Skeletal muscle cell (primary cell): Measurements from ENCODE around the gene RING1.

Source experiments
- DNase-seq: peaks from one replicate; pipeline ENCODE4 v3.0.0-alpha.2; 2010; ENCODE audit warnings: low read depth
- H3K4me3 ChIP-seq: 2 replicates; pipeline ENCODE4 v1.5.1; 2011; ENCODE audit warnings: low read depth, mild to moderate bottlenecking, control low read depth, low read length, moderate library complexity

The RING1 gene

DNA sequence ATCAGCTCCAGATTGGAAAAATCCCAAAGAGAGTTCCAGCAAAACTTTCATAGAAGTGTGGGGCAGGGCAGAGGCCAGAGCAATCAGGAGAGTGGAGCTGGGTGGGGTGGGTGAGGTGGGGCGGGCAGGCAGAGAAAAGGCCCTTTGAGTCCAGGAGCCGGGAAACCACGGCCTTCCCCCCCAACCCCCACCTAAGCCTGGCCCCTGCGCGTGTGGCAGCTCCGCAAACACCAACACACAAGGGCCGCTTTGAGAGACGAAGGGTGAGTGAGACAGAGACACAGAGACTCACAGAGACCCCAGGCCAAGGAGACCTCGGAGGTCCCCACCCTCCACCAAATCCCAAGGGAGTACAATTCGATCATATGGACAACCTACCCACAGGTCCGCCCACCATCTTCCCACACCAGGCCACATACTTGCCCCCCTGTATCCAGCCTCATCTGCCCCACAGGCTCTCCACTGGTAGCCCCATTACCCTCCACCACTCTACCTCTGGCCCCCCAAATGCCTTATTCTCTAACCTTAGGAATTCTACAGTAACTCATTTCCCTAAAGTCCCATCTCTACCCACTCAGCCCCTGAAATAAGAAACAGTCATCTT is 17.7 kb upstream of the RING1 start:
- no peak for DNase-seq
- H3K4me3 ChIP-seq = no peak overlapping the region

DNA sequence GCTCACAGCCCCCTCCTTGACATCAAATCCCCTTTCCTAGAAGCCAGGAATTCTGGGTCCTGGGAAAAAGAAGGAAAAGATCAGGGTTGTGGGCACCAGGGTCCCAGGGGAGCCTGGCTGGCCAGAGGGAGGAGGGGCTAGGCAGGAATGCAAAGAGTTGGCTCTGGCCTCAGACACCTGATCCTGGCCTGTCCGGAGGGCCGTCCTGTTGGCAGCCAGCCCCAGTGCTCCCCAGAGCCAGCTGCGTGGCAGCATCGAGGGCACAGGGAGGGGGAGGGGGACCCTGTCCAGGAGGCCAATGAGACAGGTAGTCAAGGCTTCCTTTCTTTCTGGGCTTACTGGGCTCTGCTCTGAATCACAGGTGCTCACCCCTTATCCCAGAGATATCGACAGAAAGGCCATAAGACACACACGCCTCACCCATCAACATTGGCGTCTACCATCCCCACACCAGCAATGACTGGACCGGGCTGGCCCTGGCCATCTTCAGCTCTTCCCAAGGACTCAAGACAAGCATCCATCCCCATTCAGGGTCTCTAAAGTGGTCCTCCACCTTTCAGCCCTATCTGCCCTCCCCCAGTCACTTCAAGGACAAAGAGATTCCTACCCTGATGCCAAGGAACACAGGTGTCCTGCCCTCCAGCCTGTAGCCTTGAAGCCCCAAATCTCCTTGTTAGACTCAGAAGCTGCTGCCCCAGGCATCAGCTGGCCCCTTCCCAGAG is 16.8 kb upstream of the RING1 start:
- no peak overlapping the region for H3K4me3 ChIP-seq
- DNase-seq = no peak

DNA sequence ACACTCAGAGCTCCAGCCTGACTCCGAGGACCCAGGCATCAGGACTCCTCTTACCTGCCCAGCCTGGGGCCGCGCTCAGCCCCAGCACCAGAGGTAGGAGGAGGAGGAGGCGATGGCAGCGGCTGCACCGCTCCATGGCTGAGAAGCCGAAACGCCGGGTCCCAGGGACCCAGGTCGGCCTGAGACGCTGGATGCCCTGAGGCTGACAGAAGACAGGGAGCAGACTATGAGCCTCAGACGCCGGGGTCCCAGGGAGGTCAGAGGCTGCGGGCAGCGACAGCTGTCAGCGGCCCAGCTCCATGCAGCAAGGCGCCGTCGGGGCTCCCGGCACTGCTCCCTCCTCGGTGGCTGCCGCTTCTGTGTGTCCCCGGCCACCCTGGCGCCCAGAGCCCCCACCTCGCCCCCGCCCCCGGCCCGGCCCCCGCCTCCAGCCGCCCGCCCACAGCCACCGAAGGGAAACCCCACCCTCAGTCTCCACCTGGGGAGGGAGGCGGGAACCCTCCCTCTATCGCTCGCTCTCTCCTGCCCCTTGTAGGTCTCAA is 16.1 kb upstream of the RING1 start, which contains the start of gene COL11A2:
COL11A2 (minus strand) TSS at position 363 of the 542 bp plus-strand sequence; CDS start at position 136, 227 bp downstream.
- DNase-seq = no peak
- peak within 1 kb of the TSS; percentile 42 for H3K4me3 ChIP-seq

- DNase-seq = no peak
- H3K4me3 ChIP-seq = peak overlapping the region; percentile 42
Observed at GRCh38 chr6:33192671-33193602, 15.4 kb upstream of the RING1 start.

DNA sequence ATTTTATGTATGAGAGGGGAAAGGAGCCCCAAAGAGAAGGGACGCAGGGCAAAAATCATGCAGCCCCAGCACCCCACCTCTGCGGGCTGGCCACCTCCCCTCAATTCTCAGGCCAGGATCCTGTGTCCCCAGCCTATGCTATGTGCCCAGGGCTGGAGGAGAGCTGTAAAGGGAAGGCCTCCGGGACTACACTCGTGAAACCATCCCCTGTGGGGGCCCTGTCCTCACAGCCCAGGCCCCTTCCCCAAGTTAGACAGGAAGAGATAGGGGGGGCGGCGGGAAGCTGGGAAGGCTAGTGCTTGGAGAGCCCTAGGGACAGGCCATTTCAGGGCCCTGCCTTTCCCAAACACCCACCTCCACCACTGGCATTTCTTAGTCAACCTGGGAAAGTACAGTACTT is 14.7 kb upstream of the RING1 start:
- no peak overlapping the region for H3K4me3 ChIP-seq
- no peak for DNase-seq

GRCh38 chr6:33194431-33194979 is 13.8 kb upstream of the RING1 start:
- DNase-seq = no peak
- H3K4me3 ChIP-seq = no peak overlapping the region

DNA sequence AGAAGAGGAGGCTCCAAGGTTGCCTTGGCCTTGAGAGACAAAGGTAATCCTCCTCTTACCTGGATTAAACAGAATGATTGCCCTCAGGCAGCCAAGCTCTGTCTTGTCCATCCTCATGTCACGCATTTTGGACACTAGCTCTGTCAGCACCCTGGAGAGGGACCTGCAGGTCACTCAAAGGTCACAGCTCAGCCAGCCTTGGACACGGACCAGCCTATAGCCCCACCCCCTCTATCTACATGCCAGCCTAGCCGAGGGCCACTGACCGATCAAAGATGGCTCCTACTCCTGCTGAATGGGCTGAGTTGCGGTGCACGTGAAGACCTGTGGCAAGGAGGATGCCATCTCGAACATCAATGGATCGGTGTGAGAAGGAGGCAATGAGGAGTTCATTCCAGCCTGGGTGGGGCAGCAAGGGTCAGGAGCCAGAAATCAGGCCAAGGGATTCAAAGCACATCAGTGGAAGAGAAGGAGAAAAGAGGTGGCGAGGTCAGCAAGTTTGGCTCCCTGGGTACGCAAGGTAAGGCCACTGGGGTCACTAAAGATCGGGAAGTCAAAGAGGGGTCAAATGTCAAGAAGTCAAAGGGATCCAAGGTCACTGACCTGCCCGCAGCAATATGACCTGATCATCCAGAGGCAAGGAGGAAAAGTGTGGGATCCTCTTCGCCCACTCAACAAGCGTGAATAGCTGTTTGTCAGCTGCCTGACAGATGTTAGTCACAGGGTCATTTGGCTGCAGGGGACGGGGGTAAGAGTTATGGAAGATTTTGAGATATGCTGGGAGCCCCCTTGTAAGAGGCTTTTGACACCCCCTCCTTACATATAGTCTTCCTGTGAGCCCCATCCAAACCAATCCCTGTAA is 12.8 kb upstream of the RING1 start:
- DNase-seq = no peak
- no peak overlapping the region for H3K4me3 ChIP-seq

DNA sequence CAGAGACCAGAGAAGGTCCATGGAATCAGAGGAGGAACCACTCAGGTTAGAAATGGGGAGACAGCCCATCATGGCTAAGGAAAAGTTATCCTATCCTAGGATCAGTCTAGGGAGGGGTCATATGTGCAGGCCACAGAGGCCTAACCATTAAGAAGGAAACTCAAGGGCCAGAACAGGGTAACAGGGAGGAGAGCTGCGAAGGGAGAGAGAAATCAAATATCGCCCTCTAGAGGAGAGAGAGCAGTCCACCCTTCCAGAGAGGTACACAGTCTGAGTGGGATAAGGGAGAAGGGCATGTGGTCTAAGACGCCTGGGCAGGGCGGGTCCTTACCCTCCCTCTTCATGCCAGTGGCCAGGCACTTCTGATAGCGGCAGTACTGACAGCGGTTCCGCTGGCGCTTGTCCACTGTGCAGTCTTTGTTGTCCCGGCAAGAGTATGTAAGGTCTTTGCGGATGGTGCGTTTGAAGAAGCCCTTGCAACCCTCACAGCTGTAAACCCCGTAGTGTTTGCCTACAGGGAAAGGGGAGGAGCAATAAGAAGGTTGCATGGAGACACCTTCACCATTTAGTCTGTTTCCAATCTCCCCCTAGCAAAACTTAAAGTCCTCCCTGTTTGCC is 10.8 kb upstream of the RING1 start:
- no peak for DNase-seq
- H3K4me3 ChIP-seq = no peak overlapping the region

GRCh38 chr6:33198159-33198852 is 10.0 kb upstream of the RING1 start:
- DNase-seq = no peak
- H3K4me3 ChIP-seq = no peak overlapping the region

GRCh38 chr6:33198853-33199436 is 9.4 kb upstream of the RING1 start:
- no peak for DNase-seq

GRCh38 chr6:33199687-33200218 is 8.5 kb upstream of the RING1 start:
- peak overlapping the region; percentile 95 for H3K4me3 ChIP-seq
- no peak for DNase-seq

More at GRCh38 chr6:33198853-33199436, 9.4 kb upstream of the RING1 start:
- H3K4me3 ChIP-seq = peak overlapping the region; percentile 95

DNA sequence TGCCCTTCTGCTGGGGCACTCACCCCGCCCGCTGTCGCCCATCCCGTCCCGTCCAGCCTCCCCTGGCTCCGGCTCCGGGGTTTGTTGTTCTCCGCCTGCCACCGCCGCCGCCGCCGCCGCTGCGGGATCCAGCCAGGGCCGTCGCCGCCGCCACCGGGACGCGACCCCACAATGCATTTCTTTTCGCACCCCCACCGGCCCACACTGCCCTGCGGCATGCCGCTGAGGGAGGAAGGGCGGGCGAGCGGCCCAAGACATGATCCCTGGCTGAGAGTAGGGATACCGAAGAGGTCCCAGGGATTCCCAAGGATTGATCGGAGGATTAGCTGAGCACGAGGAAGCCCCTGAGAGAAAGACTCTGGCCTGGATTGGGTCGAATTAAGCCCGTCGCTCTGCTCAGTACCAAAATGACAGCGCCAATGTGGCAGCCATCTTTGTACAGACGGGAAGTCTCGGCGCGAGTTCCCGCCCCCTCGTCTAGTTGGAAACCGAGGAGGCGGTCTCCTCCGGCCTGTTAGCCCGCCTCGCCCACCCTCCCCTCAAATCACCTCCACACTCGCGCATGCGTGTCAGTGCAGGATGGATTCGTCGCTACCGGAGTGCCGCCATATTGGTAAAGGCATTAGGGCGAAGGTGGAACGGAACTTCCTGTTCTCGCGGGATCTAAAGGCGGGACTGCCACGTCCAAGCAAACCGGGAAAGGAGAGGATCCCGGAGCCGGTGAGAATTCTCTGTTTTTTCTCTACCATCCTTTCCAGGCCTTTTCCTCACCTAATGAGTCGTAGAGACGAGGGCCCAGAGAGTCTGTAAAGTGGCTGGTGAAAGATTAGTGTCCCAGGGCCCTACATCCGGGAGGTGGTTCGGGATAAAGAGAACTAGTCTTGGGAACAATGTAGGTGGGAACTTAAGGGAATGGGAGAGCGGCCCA is 7.8 kb upstream of the RING1 start, which contains the start of the genes RXRB and SLC39A7:
RXRB (minus strand) TSS at position 447 of the 928 bp plus-strand sequence; CDS start at position 258, 189 bp downstream.
SLC39A7 (plus strand) TSS at position 649 of the 928 bp plus-strand sequence. CDS start 379 bp downstream, outside the sequence.
- DNase-seq = peak; percentile 97
- peak within 1 kb of the TSS; percentile 95 for H3K4me3 ChIP-seq

DNA sequence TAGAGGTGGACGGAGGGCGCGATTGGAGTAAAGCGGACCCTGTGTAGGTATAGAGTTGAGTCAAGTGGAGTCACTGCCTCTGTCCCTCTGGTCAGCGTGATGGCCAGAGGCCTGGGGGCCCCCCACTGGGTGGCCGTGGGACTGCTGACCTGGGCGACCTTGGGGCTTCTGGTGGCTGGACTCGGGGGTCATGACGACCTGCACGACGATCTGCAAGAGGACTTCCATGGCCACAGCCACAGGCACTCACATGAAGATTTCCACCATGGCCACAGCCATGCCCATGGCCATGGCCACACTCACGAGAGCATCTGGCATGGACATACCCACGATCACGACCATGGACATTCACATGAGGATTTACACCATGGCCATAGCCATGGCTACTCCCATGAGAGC is 7.2 kb upstream of the RING1 start:
- H3K4me3 ChIP-seq = peak overlapping the region; percentile 95
- no peak for DNase-seq

DNA sequence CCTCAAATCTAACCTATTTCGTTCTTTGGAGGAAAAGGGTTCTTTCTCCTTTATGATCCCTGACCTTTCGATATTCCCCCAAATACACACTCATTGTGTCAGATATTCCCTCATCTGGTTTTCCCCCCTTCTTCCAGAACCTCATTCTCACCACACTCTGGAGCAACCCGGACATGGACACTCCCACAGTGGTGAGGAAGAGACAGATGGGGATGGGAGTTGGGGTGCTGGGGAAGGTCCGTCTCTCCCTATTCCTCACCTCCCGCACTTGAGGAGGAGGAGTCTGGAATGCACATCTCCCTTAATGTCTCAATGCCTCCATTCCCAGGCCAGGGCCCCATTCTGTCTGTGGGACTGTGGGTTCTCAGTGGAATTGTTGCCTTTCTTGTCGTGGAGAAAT is 6.4 kb upstream of the RING1 start:
- no peak for DNase-seq
- H3K4me3 ChIP-seq = peak overlapping the region; percentile 95

DNA sequence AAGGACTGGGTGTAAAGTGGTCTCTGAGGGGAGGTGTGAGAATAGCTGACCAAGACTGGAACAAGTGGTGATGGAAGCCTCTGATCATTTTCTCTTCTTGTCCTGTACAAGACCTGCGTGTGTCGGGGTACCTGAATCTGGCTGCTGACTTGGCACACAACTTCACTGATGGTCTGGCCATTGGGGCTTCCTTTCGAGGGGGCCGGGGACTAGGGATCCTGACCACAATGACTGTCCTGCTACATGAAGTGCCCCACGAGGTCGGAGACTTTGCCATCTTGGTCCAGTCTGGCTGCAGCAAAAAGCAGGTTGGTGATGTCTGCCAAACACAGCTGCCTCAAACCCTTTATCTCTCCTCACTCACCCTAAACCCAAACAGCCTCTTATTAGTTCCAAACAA is 5.5 kb upstream of the RING1 start:
- no peak for DNase-seq
- H3K4me3 ChIP-seq = no peak overlapping the region
